ENCODE results near the gene SMARCC2. TPM values are rescaled to one million over a fixed set of nuclear protein-coding genes. Genes with fewer than 3 reads are reported as not detected.

Gene SMARCC2
- total and polyA plus RNA-seq, 12 donors = 16.2 to 81.9 (median 60.7) TPM

GRCh38 chr12:56152132-56152755, 37.0 kb downstream of the SMARCC2 start, which contains the start of gene MYL6B:
TSS of gene MYL6B (plus strand) at chr12:56152587. CDS start at chr12:56153919, 1,332 bp downstream.
- WGBS, 2 donors = 0% methylated on average over 37 of the region's 37 CpGs
- H3K27me3 ChIP-seq = no peaks in the 10 kb centered on the region
- H3K4me3 ChIP-seq = peak within 1 kb of the TSS; percentile 38 to 85 (median 69)
- ATAC-seq (peak; percentile 93 to 98 (median 96)), DNase-seq (peak; percentile 93 to 94)
- no peaks in the 10 kb centered on the region for H3K9me3 ChIP-seq
- peaks cover 0 to 16% (median 0%) of the 10 kb centered on the region in 9 donors for H3K36me3 ChIP-seq
- H3K27ac ChIP-seq = peak within 1 kb of the TSS; percentile 89 to 97 (median 93)
- TF ChIP-seq CTCF (IDR thresholded peaks at IDR 0.05) = no peak
- intact Hi-C loops (cut with DNase I) = loop anchor here in 1 of 10 donors (2.0 kb wide), 1 partner anchor 37 kb away; the partner anchor contains the start of gene SMARCC2
- peaks cover 3 to 41% (median 35%) of the 10 kb centered on the region in 9 donors for H3K4me1 ChIP-seq

DNA sequence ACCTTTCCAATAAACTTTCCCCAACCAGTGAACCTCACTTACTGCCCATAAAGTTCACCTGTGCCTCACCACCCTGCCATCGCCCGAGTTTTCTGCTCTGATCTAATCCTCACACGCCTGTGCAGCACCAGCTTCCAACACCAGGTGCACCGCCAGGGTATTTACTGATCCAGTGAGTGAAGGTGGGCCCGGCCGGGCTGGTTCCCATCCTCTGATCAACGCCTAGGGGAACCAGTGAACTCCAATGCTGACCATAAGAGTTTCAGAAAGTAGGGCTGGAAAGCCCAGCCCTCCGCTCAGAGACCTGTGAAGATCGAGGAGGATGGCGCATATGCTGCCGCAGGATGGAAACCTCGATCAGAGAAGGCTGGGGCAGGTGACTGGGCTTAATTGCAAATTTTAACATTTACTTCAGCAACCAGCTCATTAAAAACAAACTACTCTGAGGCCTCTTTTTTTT, 37.6 kb downstream of the SMARCC2 start:
- peak in 5 of 9 donors; percentile 21 to 38 (median 34) for TF ChIP-seq CTCF (IDR thresholded peaks at IDR 0.05)
- no peaks in the 10 kb centered on the region for H3K27me3 ChIP-seq
- H3K27ac ChIP-seq = peak overlapping the region; percentile 89 to 97 (median 93)
- intact Hi-C loops (cut with DNase I) = loop anchor here in 1 of 10 donors (2.0 kb wide), 1 partner anchor 37 kb away; the partner anchor contains the start of gene SMARCC2
- ATAC-seq (peak; percentile 16 to 46 (median 28)), DNase-seq (no peak)
- WGBS, 2 donors = 6 to 11% methylated on average over 12 of the region's 12 CpGs
- peaks cover 0 to 16% (median 0%) of the 10 kb centered on the region in 9 donors for H3K36me3 ChIP-seq
- peak overlapping the region; percentile 38 to 85 (median 69) for H3K4me3 ChIP-seq
- H3K9me3 ChIP-seq = no peaks in the 10 kb centered on the region
- peaks cover 3 to 41% (median 35%) of the 10 kb centered on the region in 9 donors for H3K4me1 ChIP-seq

- H3K4me1 ChIP-seq = peaks cover 7 to 44% (median 39%) of the 10 kb centered on the region in 9 donors
- no peaks in the 10 kb centered on the region for H3K9me3 ChIP-seq
- ATAC-seq (no peak), DNase-seq (no peak)
- no peak for TF ChIP-seq CTCF (IDR thresholded peaks at IDR 0.05)
- 65 to 72% methylated on average over 3 of the region's 3 CpGs for WGBS, 2 donors
- peak overlapping the region in 2 of 10 donors; percentile 91 to 95 for H3K27ac ChIP-seq
- no peaks in the 10 kb centered on the region for H3K27me3 ChIP-seq
- H3K4me3 ChIP-seq = no peak overlapping the region
- H3K36me3 ChIP-seq = peaks cover 0 to 15% (median 0%) of the 10 kb centered on the region in 9 donors
- intact Hi-C loops (cut with DNase I) = no loop called here
Measured at GRCh38 chr12:56150563-56150962, 38.7 kb downstream of the SMARCC2 start.

DNA sequence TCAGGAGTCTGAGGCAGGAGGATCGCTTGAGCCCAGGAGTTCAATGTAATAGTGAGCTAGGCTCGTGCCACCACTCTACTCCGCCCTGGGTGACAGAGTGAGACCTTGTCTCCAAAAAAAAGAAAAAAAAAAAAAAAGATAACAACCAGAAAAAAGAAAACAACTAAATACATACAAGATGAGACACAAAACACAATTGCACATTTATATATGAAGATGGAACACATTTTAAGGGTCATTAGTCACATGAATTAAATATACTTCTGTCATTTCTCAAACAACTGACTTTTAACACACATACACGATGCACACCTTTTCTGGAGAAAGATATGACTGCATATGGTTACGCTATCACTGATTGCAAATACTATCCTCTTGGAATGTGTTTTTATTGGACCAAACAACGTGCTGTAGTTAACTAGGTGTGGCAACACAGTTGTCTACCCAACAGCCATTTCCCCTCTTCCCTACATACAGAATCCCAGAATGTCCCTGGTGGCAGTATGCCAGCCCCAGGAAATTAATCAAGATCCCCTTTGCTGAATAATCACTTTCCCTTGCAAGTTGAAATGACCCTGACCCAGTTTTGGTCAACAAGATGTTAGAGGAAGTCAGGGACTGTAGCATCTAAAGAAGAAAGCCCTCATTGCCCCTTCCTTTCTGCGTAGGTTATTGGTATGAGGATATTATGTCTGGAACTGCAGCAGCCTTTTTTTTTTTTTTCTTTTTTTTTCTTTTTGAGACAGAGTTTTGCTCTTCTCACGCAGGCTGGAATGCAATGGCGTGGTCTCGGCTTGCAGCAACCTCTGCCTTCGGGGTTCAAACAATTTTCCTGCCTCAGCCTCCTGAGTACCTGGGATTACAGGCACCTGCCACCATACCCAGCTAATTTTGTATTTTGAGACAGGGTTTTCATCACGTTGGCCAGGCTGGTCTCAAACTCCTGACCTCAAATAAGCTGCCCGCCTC, 42.5 kb downstream of the SMARCC2 start:
- no peaks in the 10 kb centered on the region for H3K9me3 ChIP-seq
- intact Hi-C loops (cut with DNase I) = no loop called here
- no peak for TF ChIP-seq CTCF (IDR thresholded peaks at IDR 0.05)
- H3K4me3 ChIP-seq = no peak overlapping the region
- H3K4me1 ChIP-seq = peaks cover 14 to 69% (median 48%) of the 10 kb centered on the region in 9 donors
- DNase-seq (no peak), ATAC-seq (peak in 3 of 8 donors; percentile 7 to 33 (median 22))
- peaks cover 0 to 49% (median 26%) of the 10 kb centered on the region in 9 donors for H3K36me3 ChIP-seq
- peak overlapping the region in 5 of 10 donors; percentile 4 to 62 (median 53) for H3K27ac ChIP-seq
- no peaks in the 10 kb centered on the region for H3K27me3 ChIP-seq
- WGBS, 2 donors = 62 to 69% methylated on average over 13 of the region's 13 CpGs

Data from heart right ventricle (tissue), 16 donors.